Keratinocyte (primary cell): ENCODE measurements around the gene PAH.

Experiments
- EZH2 ChIP-seq: IDR thresholded peaks from one replicate; pipeline ENCODE4 v1.6.1; 2012; ENCODE audit warnings: inconsistent platforms, mild to moderate bottlenecking, low read length, moderate library complexity
- TF ChIP-seq, protein P1 (sequence below), 3 experiments: IDR thresholded peaks in 1 of 3; conservative IDR thresholded peaks in 1 of 3; optimal IDR thresholded peaks in 1 of 3; 2 replicates in 2 of 3; 3 replicates in 1 of 3; pipeline versions ENCODE3 to v1.5.1; 2011; ENCODE audit warnings: low read length in 3 of 3, mild to moderate bottlenecking in 3 of 3, moderate library complexity in 2 of 3, control low read depth in 1 of 3, inconsistent platforms in 1 of 3; ENCODE audit not compliant: insufficient read depth in 2 of 3; ENCODE audit errors: extremely low read depth in 1 of 3

DNA sequence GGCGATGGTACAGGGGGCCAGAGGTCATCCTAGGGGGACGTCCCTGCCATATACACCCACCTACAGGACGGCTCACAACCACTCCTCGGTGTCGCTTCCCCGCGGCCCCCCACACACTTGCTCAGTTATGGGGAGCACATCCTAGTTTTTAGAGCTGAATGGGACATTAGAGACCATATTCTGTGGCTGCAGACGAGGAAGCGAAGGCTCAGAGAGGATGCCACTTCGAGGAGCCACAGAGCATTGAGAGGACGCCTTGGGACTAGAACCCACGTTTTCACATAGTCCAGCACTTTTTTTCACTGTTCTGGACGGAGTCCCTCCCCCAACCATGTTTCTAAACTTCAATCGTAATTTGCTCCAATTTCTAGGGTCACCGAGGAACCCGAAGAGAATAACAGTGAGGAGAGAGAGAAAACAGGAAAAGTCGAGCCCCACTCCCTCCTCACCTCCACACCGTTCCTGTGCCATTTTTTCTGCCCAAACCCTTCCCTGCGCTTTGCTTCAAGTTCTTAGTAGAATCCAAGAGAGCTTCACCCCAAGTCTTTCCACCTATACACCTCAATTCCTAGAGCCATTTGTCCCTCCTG is 39.8 kb upstream of the PAH start:
- TF ChIP-seq, protein P1, sequence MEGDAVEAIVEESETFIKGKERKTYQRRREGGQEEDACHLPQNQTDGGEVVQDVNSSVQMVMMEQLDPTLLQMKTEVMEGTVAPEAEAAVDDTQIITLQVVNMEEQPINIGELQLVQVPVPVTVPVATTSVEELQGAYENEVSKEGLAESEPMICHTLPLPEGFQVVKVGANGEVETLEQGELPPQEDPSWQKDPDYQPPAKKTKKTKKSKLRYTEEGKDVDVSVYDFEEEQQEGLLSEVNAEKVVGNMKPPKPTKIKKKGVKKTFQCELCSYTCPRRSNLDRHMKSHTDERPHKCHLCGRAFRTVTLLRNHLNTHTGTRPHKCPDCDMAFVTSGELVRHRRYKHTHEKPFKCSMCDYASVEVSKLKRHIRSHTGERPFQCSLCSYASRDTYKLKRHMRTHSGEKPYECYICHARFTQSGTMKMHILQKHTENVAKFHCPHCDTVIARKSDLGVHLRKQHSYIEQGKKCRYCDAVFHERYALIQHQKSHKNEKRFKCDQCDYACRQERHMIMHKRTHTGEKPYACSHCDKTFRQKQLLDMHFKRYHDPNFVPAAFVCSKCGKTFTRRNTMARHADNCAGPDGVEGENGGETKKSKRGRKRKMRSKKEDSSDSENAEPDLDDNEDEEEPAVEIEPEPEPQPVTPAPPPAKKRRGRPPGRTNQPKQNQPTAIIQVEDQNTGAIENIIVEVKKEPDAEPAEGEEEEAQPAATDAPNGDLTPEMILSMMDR (optimal IDR thresholded peaks at IDR 0.05 in 1 of 3, IDR thresholded peaks at IDR 0.05 in 1 of 3, conservative IDR thresholded peaks at IDR 0.05 in 1 of 3; ENCODE audit: extremely low read depth in 1 of 3, insufficient read depth in 2 of 3, low read length in 3 of 3), result no peak
- TF ChIP-seq EZH2, result no peak
